ENCODE measurements around the gene DCD. TPM values are rescaled to one million over a fixed set of nuclear protein-coding genes. Genes with fewer than 3 reads are reported as not detected.

DCD gene
- total and polyA plus RNA-seq, 10 of the 15 experiments (the other 5 are each of a cell fraction or from before 2014, with no cell fraction given), result not detected

- DNase-seq (ENCODE audit: low read depth, low spot score) (no peak), ATAC-seq (peak; percentile 64), FAIRE-seq (no peak)
- RAD21 ChIA-PET (ENCODE audit: unreplicated experiment), result interaction anchor here (1.0 kb wide), 1 partner anchor 41 kb away, joined by 3 read pairs; no protein-coding TSS in a partner anchor
- in situ Hi-C loops (cut with MboI), result no loop called here
- TF ChIP-seq SPI1 (IDR thresholded peaks at IDR 0.05; ENCODE audit: borderline replicate concordance, insufficient read depth, low read depth, low read length) (peak; percentile 81), BCL3 (IDR thresholded peaks at IDR 0.05; ENCODE audit: borderline replicate concordance, insufficient read depth, low read depth, low read length, poor library complexity, severe bottlenecking) (no peak), RAD21 (IDR thresholded peaks at IDR 0.05; ENCODE audit: insufficient read depth, low read depth, low read length) (no peak), PKNOX1 (IDR thresholded peaks at IDR 0.05) (no peak)
- 0% methylated on average over 2 of the region's 2 CpGs for WGBS (ENCODE audit: insufficient coverage, insufficient replicate concordance, low lambda C conversion rate, missing lambda C conversion rate)
- H3K79me2 ChIP-seq (ENCODE audit: control insufficient read depth, insufficient read depth, low read length), result no peaks in the 10 kb centered on the region
- intact Hi-C loops (cut with micrococcal nuclease; ENCODE audit: unreplicated experiment), result no loop called here
- H3K27me3 ChIP-seq (replicated peaks in 1 of 2; ENCODE audit: control insufficient read depth in 2 of 2, insufficient read depth in 2 of 2, low read length in 1 of 2), result peaks cover 0 to 2% of the 10 kb centered on the region in 2 experiments; a peak in 1 of 4 replicates
- BruUV-seq (replicated peaks), result no TSS peak
- no peak overlapping the region for H3K9ac ChIP-seq (ENCODE audit: control insufficient read depth, insufficient read depth, low read length)
- H3K4me2 ChIP-seq (ENCODE audit: control insufficient read depth, insufficient read depth), result no peak overlapping the region
- H3K36me3 ChIP-seq (ENCODE audit: control insufficient read depth in 2 of 2, insufficient read depth in 2 of 2, low read length in 1 of 2), result no peaks in the 10 kb centered on the region
- no peaks in the 10 kb centered on the region; the same call in 2 of the 3 replicates for H3K9me3 ChIP-seq (replicated peaks; ENCODE audit: control insufficient read depth, insufficient read depth, low read length)
- H4K20me1 ChIP-seq (ENCODE audit: control insufficient read depth, insufficient read depth), result no peaks in the 10 kb centered on the region
- POLR2A ChIA-PET, result no interaction called here
- H3K4me1 ChIP-seq (ENCODE audit: control insufficient read depth, insufficient read depth, low read length), result peaks cover 6% of the 10 kb centered on the region; the same call in 1 of the 2 replicates
- H2AFZ ChIP-seq (ENCODE audit: control insufficient read depth, low read depth, low read length), result no peak overlapping the region
- CTCF ChIA-PET, result interaction anchor here (0.6 to 1.3 kb wide), 3 partner anchors 19 to 738 kb away, joined by 3 to 4 read pairs (median 3); no protein-coding TSS in a partner anchor
- SMC1A ChIA-PET (ENCODE audit: uncharacterized antibody, unreplicated experiment), result no interaction called here
- H3K4me3 ChIP-seq, result no peak overlapping the region
- H3K27ac ChIP-seq (ENCODE audit: control insufficient read depth, insufficient read depth), result no peak overlapping the region
Observed at GRCh38 chr12:54661048-54661447, 12.9 kb upstream of the DCD start.
